BJ (cell line): Measurements from ENCODE around the gene ATP10A. TPM values are rescaled to one million over a fixed set of nuclear protein-coding genes. Genes with fewer than 3 reads are reported as not detected.

Source experiments
- CTCF ChIA-PET: fragments of 350-600 bp; formaldehyde crosslinking; extraction: SDS; loops from one replicate; lab custom pipeline; 2021; ENCODE audit warnings: antibody characterized with exemption, inconsistent platforms; lab: Yijun Ruan, JAX
- POLR2A ChIA-PET: fragments of 300-600 bp; sonication (Branson Sonifier 250); formaldehyde crosslinking; extraction: SDS; loops from one replicate; lab custom pipeline; 2021; ENCODE audit warnings: antibody characterized with exemption; lab: Charles Lee
- DNase-seq: peaks from one replicate; pipeline ENCODE4 v3.0.0-alpha.2; 2011; ENCODE audit warnings: low read depth
- H3K27me3 ChIP-seq: 2 replicates; pipeline ENCODE4 v1.6.0; 2011; ENCODE audit warnings: low read length; ENCODE audit not compliant: control insufficient read depth, insufficient read depth
- H3K36me3 ChIP-seq: 2 replicates; pipeline ENCODE4 v1.5.1; 2011; ENCODE audit warnings: low read length; ENCODE audit not compliant: control insufficient read depth, insufficient read depth
- H3K4me3 ChIP-seq: 2 replicates; pipeline ENCODE4 v1.5.1; 2011; ENCODE audit warnings: low read depth, mild to moderate bottlenecking, control low read depth, low read length
- CTCF ChIP-seq: IDR thresholded peaks from 2 replicates; pipeline ENCODE4 v1.5.1; 2011; ENCODE audit warnings: low read depth, mild to moderate bottlenecking, control low read depth, inconsistent platforms, low read length, moderate library complexity; ENCODE audit not compliant: insufficient read depth
- polyA plus RNA-seq: library from polyadenylated mRNA; depleted of rRNA; stranded (reverse); fragments of >200 nt; gene quantifications from 2 replicates; pipeline ENCODE4 v1.2.3, GENCODE V29; 2011

ATP10A gene
- polyA plus RNA-seq, 1 experiment, result 28.0 TPM

GRCh38 chr15:25770031-25770430 lies 93.1 kb downstream of the ATP10A start:
- H3K27me3 ChIP-seq, result no peaks in the 10 kb centered on the region
- TF ChIP-seq CTCF, result no peak
- DNase-seq, result no peak
- H3K36me3 ChIP-seq, result peaks cover 2% of the 10 kb centered on the region; the same call in 1 of the 2 replicates
- CTCF ChIA-PET, result interaction anchor here (0.6 to 1.1 kb wide), 2 partner anchors 25 to 87 kb away, joined by 3 read pairs; no protein-coding TSS in a partner anchor
- no peak overlapping the region for H3K4me3 ChIP-seq
- POLR2A ChIA-PET, result no interaction called here

GRCh38 chr15:25768271-25768670 lies 94.9 kb downstream of the ATP10A start:
- DNase-seq, result no peak
- TF ChIP-seq CTCF, result no peak
- CTCF ChIA-PET, result no interaction called here
- Histone ChIP-seq H3K27me3 (no peaks in the 10 kb centered on the region), H3K4me3 (no peak overlapping the region), H3K36me3 (peaks cover 2% of the 10 kb centered on the region; the same call in 1 of the 2 replicates)
- POLR2A ChIA-PET, result no interaction called here

GRCh38 chr15:25767356-25768151 lies 95.6 kb downstream of the ATP10A start:
- ChIA-PET CTCF (no interaction called here), POLR2A (no interaction called here)
- Histone ChIP-seq H3K4me3 (no peak overlapping the region), H3K36me3 (peaks cover 1% of the 10 kb centered on the region; the same call in 1 of the 2 replicates), H3K27me3 (no peaks in the 10 kb centered on the region)
- DNase-seq, result no peak
- no peak for TF ChIP-seq CTCF

GRCh38 chr15:25766417-25766816 lies 96.7 kb downstream of the ATP10A start:
- TF ChIP-seq CTCF, result no peak
- Histone ChIP-seq H3K36me3 (peaks cover 1% of the 10 kb centered on the region; the same call in 1 of the 2 replicates), H3K27me3 (no peaks in the 10 kb centered on the region), H3K4me3 (no peak overlapping the region)
- DNase-seq, result no peak
- ChIA-PET CTCF (no interaction called here), POLR2A (no interaction called here)

GRCh38 chr15:25764980-25765735 lies 98.0 kb downstream of the ATP10A start:
- ChIA-PET POLR2A (no interaction called here), CTCF (no interaction called here)
- TF ChIP-seq CTCF, result no peak
- Histone ChIP-seq H3K36me3 (peaks cover 1% of the 10 kb centered on the region; the same call in 1 of the 2 replicates), H3K4me3 (no peak overlapping the region), H3K27me3 (no peaks in the 10 kb centered on the region)
- DNase-seq, result no peak
